NT2/D1 (cell line): Measurements from ENCODE around the gene POGLUT2.

ENCODE experiments used
- SUZ12 ChIP-seq: IDR thresholded peaks from 2 replicates; pipeline ENCODE4 v1.6.1; 2011; ENCODE audit not compliant: insufficient read length, insufficient read depth; ENCODE audit errors: extremely low read depth
- YY1 ChIP-seq: IDR thresholded peaks from 2 replicates; pipeline ENCODE4 v1.6.1; 2011; ENCODE audit not compliant: insufficient read length, insufficient read depth
- ZNF274 ChIP-seq: IDR thresholded peaks from 2 replicates; pipeline ENCODE4 v1.6.1; 2011; ENCODE audit warnings: mild to moderate bottlenecking, low read depth, low read length

DNA sequence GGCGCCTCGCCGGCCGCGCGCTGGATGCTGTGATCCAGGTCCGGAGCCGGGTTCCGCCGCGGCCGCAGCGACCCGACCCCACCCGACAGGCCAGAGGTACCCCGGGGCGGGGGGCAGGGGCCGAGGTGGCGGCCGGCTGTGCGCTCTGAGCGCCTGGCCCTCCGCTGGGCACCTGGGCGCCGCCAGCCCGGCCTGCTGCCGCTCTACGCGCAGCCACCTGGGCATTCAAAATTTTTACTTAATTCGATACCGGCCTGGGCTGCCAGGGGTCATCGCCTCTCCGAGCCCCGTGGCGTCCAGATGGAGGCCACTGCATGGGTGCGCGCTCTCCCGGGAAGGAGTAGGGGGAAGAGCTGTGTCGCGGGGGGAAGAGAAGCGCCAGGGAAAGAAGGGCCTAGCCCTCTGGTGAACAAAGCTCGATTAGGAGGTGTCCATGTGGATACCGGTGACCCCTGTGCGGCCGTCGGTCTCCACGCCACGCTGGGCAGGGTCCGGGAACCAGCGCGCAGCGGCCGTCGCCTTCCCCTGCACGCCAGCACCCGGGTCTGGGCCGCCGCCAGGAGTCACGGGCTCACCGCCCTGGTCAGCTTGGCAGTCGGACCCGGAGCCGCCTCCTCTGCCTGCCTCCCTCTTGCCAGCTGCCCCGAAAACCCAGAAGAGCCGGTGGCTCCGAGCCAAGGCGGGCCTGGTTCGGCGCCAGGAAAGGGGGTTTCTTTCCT, 809 bp upstream of the POGLUT2 start:
- TF ChIP-seq YY1 (no peak), ZNF274 (no peak), SUZ12 (no peak)
